GM10847 (cell line): ENCODE data around the gene PRKACA.

Experiments used
- POLR2A ChIP-seq: IDR thresholded peaks from 2 replicates; pipeline ENCODE4 v1.6.1; 2011; ENCODE audit not compliant: insufficient read length; ENCODE audit errors: extremely low read depth

Gene PRKACA

GRCh38 chr19:14135985-14136508 lies 18.5 kb upstream of the PRKACA start:
- TF ChIP-seq POLR2A = no peak

- no peak for TF ChIP-seq POLR2A
Observed at GRCh38 chr19:14135355-14135754, 17.8 kb upstream of the PRKACA start.

GRCh38 chr19:14127929-14128509 lies 10.5 kb upstream of the PRKACA start:
- no peak for TF ChIP-seq POLR2A

- no peak for TF ChIP-seq POLR2A
Observed at GRCh38 chr19:14127176-14127575, 9.6 kb upstream of the PRKACA start.

- no peak for TF ChIP-seq POLR2A
Observed at GRCh38 chr19:14122924-14123323, 5.4 kb upstream of the PRKACA start.

- no peak for TF ChIP-seq POLR2A
Observed at GRCh38 chr19:14120497-14120780, 2.9 kb upstream of the PRKACA start.

GRCh38 chr19:14119644-14120496 lies 2.3 kb upstream of the PRKACA start:
- TF ChIP-seq POLR2A = no peak

GRCh38 chr19:14119146-14119545 lies 1.6 kb upstream of the PRKACA start:
- no peak for TF ChIP-seq POLR2A

GRCh38 chr19:14118165-14119051 lies 846 bp upstream of the PRKACA start:
- no peak for TF ChIP-seq POLR2A

- TF ChIP-seq POLR2A = no peak
Observed at GRCh38 chr19:14116918-14117578, 514 bp downstream of the PRKACA start.

- no peak for TF ChIP-seq POLR2A
Observed at GRCh38 chr19:14116525-14116917, 1.0 kb downstream of the PRKACA start.

GRCh38 chr19:14115756-14116155 lies 1.8 kb downstream of the PRKACA start:
- no peak for TF ChIP-seq POLR2A

- TF ChIP-seq POLR2A = no peak
Observed at GRCh38 chr19:14114854-14115253, 2.7 kb downstream of the PRKACA start.

GRCh38 chr19:14114439-14114838 lies 3.1 kb downstream of the PRKACA start:
- no peak for TF ChIP-seq POLR2A

- no peak for TF ChIP-seq POLR2A
Observed at GRCh38 chr19:14113762-14114414, 3.7 kb downstream of the PRKACA start.

GRCh38 chr19:14112809-14113385 lies 4.7 kb downstream of the PRKACA start:
- TF ChIP-seq POLR2A = no peak
